SK-N-SH (cell line): ENCODE results near the gene LPXN.
A peak's percentile ranks its signal among the peaks of the same experiment; 100 is the strongest.

Experiments
- CHD2 ChIP-seq: fragments of 150-350 bp; IDR thresholded peaks from 2 replicates; pipeline ENCODE4 v1.6.1; 2018; ENCODE audit warnings: low read length; ENCODE audit not compliant: partially characterized antibody
- JUND ChIP-seq: IDR thresholded peaks from 2 replicates; pipeline ENCODE4 v1.4.0; 2012
- NFIC ChIP-seq: IDR thresholded peaks from 2 replicates; pipeline ENCODE4 v1.4.0; 2012; ENCODE audit warnings: borderline replicate concordance
- POLR2AphosphoS5 ChIP-seq: IDR thresholded peaks from 2 replicates; pipeline ENCODE4 v1.6.1; 2012; ENCODE audit warnings: low read depth, low read length
- RFX5 ChIP-seq: IDR thresholded peaks from 2 replicates; pipeline ENCODE4 v1.6.1; 2012; ENCODE audit warnings: mild to moderate bottlenecking, improper control_type of control experiment, low read length
- RXRA ChIP-seq: IDR thresholded peaks from 2 replicates; pipeline ENCODE4 v1.4.0; 2012; ENCODE audit warnings: low read depth, mild to moderate bottlenecking, borderline replicate concordance
- SMC3 ChIP-seq: IDR thresholded peaks from 2 replicates; pipeline ENCODE4 v1.6.1; 2012; ENCODE audit warnings: low read depth, low read length, improper control_type of control experiment
- TAF1 ChIP-seq: IDR thresholded peaks from 2 replicates; pipeline ENCODE4 v1.6.1; 2012; ENCODE audit warnings: low read depth, mild to moderate bottlenecking, low read length, moderate library complexity, borderline replicate concordance
- YY1 ChIP-seq: IDR thresholded peaks from 2 replicates; pipeline ENCODE4 v1.4.0; 2012; ENCODE audit warnings: low read depth, mild to moderate bottlenecking
- TF ChIP-seq, protein P1 (sequence below): fragments of 200-600 bp; sonication (generic); IDR thresholded peaks from 2 replicates; pipeline ENCODE4 v1.6.1; 2017; ENCODE audit warnings: antibody characterized with exemption, mild to moderate bottlenecking, moderate library complexity
- TF ChIP-seq, protein P2 (sequence below): fragments of 150-350 bp; IDR thresholded peaks from 2 replicates; pipeline ENCODE4 v1.6.1; 2017; ENCODE audit warnings: antibody characterized with exemption, low read length, low read depth, borderline replicate concordance

DNA sequence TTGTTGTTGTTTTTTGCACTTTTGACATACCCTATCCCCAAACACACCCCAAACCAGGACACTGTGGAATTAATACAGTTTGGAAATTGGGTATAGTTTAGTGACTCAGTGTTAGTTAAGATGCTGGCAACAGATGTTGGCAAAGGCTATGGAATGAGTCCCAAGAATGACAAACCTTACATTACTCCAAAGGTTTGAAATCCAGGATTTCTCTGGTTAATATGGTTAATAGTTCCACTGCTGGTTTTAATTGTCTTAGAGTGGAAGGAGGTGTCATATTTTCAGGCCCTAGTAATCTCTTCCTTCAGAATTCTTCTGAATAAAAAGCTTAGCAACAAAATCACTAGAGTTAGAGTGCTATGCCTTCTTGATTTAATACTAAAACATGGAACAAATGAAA, 775 bp downstream of the LPXN start:
- TF ChIP-seq YY1 (no peak), POLR2AphosphoS5 (no peak; the same call in 1 of the 2 replicates), RXRA (no peak), SMC3 (no peak), JUND (peak; percentile 41), TAF1 (no peak), NFIC (peak; percentile 76), RFX5 (no peak), CHD2 (no peak)
- TF ChIP-seq, protein P1, sequence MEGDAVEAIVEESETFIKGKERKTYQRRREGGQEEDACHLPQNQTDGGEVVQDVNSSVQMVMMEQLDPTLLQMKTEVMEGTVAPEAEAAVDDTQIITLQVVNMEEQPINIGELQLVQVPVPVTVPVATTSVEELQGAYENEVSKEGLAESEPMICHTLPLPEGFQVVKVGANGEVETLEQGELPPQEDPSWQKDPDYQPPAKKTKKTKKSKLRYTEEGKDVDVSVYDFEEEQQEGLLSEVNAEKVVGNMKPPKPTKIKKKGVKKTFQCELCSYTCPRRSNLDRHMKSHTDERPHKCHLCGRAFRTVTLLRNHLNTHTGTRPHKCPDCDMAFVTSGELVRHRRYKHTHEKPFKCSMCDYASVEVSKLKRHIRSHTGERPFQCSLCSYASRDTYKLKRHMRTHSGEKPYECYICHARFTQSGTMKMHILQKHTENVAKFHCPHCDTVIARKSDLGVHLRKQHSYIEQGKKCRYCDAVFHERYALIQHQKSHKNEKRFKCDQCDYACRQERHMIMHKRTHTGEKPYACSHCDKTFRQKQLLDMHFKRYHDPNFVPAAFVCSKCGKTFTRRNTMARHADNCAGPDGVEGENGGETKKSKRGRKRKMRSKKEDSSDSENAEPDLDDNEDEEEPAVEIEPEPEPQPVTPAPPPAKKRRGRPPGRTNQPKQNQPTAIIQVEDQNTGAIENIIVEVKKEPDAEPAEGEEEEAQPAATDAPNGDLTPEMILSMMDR: no peak
- TF ChIP-seq, protein P2, sequence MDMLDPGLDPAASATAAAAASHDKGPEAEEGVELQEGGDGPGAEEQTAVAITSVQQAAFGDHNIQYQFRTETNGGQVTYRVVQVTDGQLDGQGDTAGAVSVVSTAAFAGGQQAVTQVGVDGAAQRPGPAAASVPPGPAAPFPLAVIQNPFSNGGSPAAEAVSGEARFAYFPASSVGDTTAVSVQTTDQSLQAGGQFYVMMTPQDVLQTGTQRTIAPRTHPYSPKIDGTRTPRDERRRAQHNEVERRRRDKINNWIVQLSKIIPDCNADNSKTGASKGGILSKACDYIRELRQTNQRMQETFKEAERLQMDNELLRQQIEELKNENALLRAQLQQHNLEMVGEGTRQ: no peak
